MM.1S (cell line): Measurements from ENCODE around the gene RIPOR1.

Experiments used
- EZH2 ChIP-seq: fragments of 300-600 bp; sonication (generic); optimal IDR thresholded peaks from 2 replicates; pipeline ENCODE3; 2017; ENCODE audit warnings: low read depth, mild to moderate bottlenecking, antibody characterized with exemption, low read length, mixed read lengths
- EZH2phosphoT487 ChIP-seq: fragments of 300-600 bp; sonication (generic); IDR thresholded peaks from 2 replicates; pipeline ENCODE4 v1.6.1; 2018; ENCODE audit warnings: antibody characterized with exemption, low read length
- TF ChIP-seq, protein P1 (sequence below): fragments of 300-600 bp; sonication (generic); IDR thresholded peaks from 2 replicates; pipeline ENCODE4 v1.5.1; 2016; ENCODE audit warnings: antibody characterized with exemption, low read length, mixed read lengths

DNA sequence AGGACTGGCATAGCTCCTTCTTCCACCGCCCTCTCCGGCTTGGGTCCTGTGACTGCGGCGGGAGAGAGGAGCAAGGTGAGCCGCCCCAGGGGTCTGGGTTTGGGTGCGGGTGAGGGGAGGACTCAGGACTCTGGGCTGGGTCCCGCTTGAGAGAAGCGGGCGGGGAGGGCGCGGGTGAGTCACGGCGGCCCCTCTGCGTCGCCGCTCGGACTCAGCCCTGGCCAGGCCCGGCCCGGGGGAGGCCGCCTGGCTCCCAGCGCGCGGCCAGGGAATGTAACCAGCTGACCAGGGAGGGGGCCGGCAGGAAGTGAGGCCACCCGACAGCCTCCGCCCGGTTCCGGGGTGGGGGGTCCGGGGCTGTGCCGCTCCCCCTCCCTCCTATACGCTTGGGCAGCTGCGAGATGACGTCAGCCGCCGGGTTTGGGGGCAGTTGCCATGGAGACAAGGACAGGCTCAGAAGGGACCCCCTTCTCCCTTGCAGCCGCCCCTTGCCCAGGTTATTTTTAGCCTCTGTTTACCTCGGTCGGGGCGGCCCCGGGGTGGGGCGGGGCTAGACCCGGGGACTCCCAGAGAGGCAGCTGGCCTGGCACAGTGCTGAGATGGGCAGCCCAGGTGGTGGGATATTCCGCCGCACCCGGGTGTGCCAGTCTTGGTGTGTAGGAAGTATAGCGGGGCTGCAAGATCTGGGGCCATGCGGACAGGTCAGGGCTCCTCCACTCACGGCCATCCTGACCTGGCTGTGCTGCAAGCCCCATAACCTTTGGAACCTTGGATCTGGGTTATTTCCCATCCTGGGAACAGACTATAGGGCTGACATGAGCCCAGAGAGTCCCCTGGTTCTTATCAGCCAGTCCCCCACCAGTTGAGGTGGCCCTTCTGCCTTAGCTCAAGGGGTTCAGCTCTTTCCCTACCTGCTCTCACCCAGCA is 1.6 kb downstream of the RIPOR1 start:
- TF ChIP-seq EZH2 = no peak
- TF ChIP-seq, protein P1, sequence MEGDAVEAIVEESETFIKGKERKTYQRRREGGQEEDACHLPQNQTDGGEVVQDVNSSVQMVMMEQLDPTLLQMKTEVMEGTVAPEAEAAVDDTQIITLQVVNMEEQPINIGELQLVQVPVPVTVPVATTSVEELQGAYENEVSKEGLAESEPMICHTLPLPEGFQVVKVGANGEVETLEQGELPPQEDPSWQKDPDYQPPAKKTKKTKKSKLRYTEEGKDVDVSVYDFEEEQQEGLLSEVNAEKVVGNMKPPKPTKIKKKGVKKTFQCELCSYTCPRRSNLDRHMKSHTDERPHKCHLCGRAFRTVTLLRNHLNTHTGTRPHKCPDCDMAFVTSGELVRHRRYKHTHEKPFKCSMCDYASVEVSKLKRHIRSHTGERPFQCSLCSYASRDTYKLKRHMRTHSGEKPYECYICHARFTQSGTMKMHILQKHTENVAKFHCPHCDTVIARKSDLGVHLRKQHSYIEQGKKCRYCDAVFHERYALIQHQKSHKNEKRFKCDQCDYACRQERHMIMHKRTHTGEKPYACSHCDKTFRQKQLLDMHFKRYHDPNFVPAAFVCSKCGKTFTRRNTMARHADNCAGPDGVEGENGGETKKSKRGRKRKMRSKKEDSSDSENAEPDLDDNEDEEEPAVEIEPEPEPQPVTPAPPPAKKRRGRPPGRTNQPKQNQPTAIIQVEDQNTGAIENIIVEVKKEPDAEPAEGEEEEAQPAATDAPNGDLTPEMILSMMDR = no peak
- no peak for TF ChIP-seq EZH2phosphoT487
